Measurements from ENCODE around the gene DHRS12.
A peak's percentile ranks its signal among the peaks of the same experiment; 100 is the strongest.
"Not testable (repeated sequence)": the region's sequence is repeated elsewhere in the genome, so short reads cannot be mapped to it uniquely, and the experiment has no call there.

Gene DHRS12

GRCh38 chr13:51827254-51827653 lies 23.3 kb upstream of the DHRS12 start:
- DNase-seq (ENCODE audit: low read depth) = no peak

- DNase-seq (ENCODE audit: low read depth) = no peak
Measured at GRCh38 chr13:51826606-51827005, 22.6 kb upstream of the DHRS12 start.

- DNase-seq (ENCODE audit: low read depth) = no peak
Measured at GRCh38 chr13:51825681-51826254, 21.8 kb upstream of the DHRS12 start.

- no peak for DNase-seq (ENCODE audit: low read depth)
Measured at GRCh38 chr13:51825165-51825592, 21.2 kb upstream of the DHRS12 start.

- not testable (repeated sequence) for DNase-seq (ENCODE audit: low read depth)
Measured at GRCh38 chr13:51824712-51825111, 20.7 kb upstream of the DHRS12 start.

GRCh38 chr13:51823863-51824262 lies 19.9 kb upstream of the DHRS12 start:
- DNase-seq (ENCODE audit: low read depth) = no peak

GRCh38 chr13:51823359-51823758 lies 19.4 kb upstream of the DHRS12 start:
- no peak for DNase-seq (ENCODE audit: low read depth)

- no peak for DNase-seq (ENCODE audit: low read depth)
Measured at GRCh38 chr13:51822106-51822815, 18.3 kb upstream of the DHRS12 start.

- no peak for DNase-seq (ENCODE audit: low read depth)
Measured at GRCh38 chr13:51821606-51822005, 17.6 kb upstream of the DHRS12 start.

- no peak for DNase-seq (ENCODE audit: low read depth)
Measured at GRCh38 chr13:51820016-51820597, 16.1 kb upstream of the DHRS12 start.

- no peak for DNase-seq (ENCODE audit: low read depth)
Measured at GRCh38 chr13:51819544-51819943, 15.6 kb upstream of the DHRS12 start.

- DNase-seq (ENCODE audit: low read depth) = no peak
Measured at GRCh38 chr13:51818781-51819511, 15.0 kb upstream of the DHRS12 start.

- DNase-seq (ENCODE audit: low read depth) = no peak
Measured at GRCh38 chr13:51818276-51818675, 14.3 kb upstream of the DHRS12 start.

GRCh38 chr13:51817717-51818116 lies 13.8 kb upstream of the DHRS12 start:
- no peak for DNase-seq (ENCODE audit: low read depth)

- no peak for DNase-seq (ENCODE audit: low read depth)
Measured at GRCh38 chr13:51816604-51817249, 12.8 kb upstream of the DHRS12 start.

- DNase-seq (ENCODE audit: low read depth) = no peak
Measured at GRCh38 chr13:51815848-51816247, 11.9 kb upstream of the DHRS12 start.

- DNase-seq (ENCODE audit: low read depth) = peak; percentile 60
Measured at GRCh38 chr13:51814825-51815650, 11.1 kb upstream of the DHRS12 start.

- DNase-seq (ENCODE audit: low read depth) = no peak
Measured at GRCh38 chr13:51814071-51814470, 10.1 kb upstream of the DHRS12 start.

GRCh38 chr13:51811920-51812451 lies 8.0 kb upstream of the DHRS12 start:
- DNase-seq (ENCODE audit: low read depth) = no peak

GRCh38 chr13:51811046-51811445 lies 7.1 kb upstream of the DHRS12 start:
- no peak for DNase-seq (ENCODE audit: low read depth)

- DNase-seq (ENCODE audit: low read depth) = no peak
Measured at GRCh38 chr13:51808811-51809210, 4.8 kb upstream of the DHRS12 start.
